Mucosa of gallbladder (tissue), 1 donor: ENCODE results near the gene CFAP44. TPM values are rescaled to one million over a fixed set of nuclear protein-coding genes. Genes with fewer than 3 reads are reported as not detected.

Experiments used
- total RNA-seq: library from RNA; stranded (reverse); gene quantifications from one replicate; pipeline ENCODE4 v1.2.1, GENCODE V29; 2021
- donor health status: DM: no; HTN: no; CAD: no.

Gene CFAP44
- total RNA-seq, 1 donor from 2014 or later = 8.8 TPM

Other genes starting within 250 kb of the CFAP44 start
- gene BOC, start 229.9 kb downstream of the CFAP44 start, total RNA-seq = 20.5 TPM
- gene SPICE1, start 73.7 kb upstream of the CFAP44 start, total RNA-seq = 21.9 TPM
- gene SIDT1, start 91.1 kb upstream of the CFAP44 start, total RNA-seq = 16.8 TPM